HTR-8/SVneo (cell line): Measurements from ENCODE around the gene VPS13A.

Source experiments
- DNase-seq: peaks from one replicate; pipeline ENCODE4 v3.0.0; 2011; ENCODE audit warnings: low spot score, mixed read lengths; ENCODE audit not compliant: insufficient read length
- FAIRE-seq: peaks from 2 replicates; lab custom pipeline; 2011; peaks lifted over from hg19 to GRCh38; lab: Jason Lieb, UNC

Gene VPS13A

DNA sequence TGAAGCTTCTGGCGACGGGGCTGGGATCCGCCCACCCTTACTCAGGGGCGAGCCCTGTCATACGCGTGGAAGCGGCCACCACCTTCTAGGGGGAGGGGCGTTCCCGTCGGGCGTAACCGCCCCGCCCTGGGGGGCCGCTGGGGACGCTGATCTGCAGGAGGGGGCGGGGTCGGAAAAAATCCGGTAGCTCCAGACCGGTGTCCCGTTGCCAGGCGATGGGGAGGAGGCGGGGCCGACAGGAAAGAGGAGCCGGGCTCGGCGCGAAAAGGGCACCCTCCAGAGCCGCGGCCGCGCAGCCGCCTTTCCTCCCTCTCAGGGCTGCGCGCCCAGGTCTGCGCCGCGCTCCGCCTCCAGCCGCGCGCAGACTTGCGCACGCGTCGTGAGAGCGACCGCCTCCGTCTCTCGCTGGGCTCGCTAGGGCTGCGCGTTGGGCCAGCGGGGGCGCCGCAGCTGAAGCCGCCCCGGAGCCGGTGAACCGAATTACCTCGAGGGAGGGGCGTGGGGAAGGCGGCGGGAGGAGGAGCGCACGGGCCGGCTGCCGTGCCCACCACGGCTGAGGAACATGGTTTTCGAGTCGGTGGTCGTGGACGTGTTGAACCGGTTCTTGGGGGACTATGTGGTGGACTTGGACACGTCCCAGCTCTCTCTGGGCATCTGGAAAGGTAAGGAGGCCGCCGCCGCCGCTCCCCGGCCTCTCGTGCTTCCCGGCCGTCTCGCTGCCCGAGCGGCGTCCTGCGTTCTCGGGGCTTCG lies at the start of gene VPS13A:
Gene VPS13A, plus strand, starts transcription at position 392 of the 751 bp plus-strand sequence. Its CDS starts 171 bp downstream, at position 563.
- FAIRE-seq, result peak; percentile 95

GRCh38 chr9:77128125-77128789 lies 49.1 kb upstream of the VPS13A start:
- FAIRE-seq (no peak), DNase-seq (no peak)

More for the DNA sequence above, at the start of gene VPS13A:
- peak; percentile 89 for DNase-seq

GRCh38 chr9:77131399-77131798 lies 45.9 kb upstream of the VPS13A start:
- FAIRE-seq, result no peak
- DNase-seq, result no peak

- DNase-seq (no peak), FAIRE-seq (no peak)
Measured at GRCh38 chr9:77133011-77133410, 44.3 kb upstream of the VPS13A start.

GRCh38 chr9:77142366-77142765 lies 35.0 kb upstream of the VPS13A start:
- DNase-seq, result no peak

GRCh38 chr9:77149879-77150278 lies 27.5 kb upstream of the VPS13A start:
- FAIRE-seq, result no peak

More at GRCh38 chr9:77142366-77142765, 35.0 kb upstream of the VPS13A start:
- no peak for FAIRE-seq

GRCh38 chr9:77152289-77152688 lies 25.0 kb upstream of the VPS13A start:
- DNase-seq, result no peak
- FAIRE-seq, result no peak

More at GRCh38 chr9:77149879-77150278, 27.5 kb upstream of the VPS13A start:
- DNase-seq, result no peak

GRCh38 chr9:77156646-77157371 lies 20.5 kb upstream of the VPS13A start:
- DNase-seq, result no peak
- no peak for FAIRE-seq

- FAIRE-seq, result no peak
- DNase-seq, result peak; percentile 50
Measured at GRCh38 chr9:77158772-77159513, 18.4 kb upstream of the VPS13A start.

- FAIRE-seq (no peak), DNase-seq (no peak)
Measured at GRCh38 chr9:77161191-77161590, 16.1 kb upstream of the VPS13A start.

DNA sequence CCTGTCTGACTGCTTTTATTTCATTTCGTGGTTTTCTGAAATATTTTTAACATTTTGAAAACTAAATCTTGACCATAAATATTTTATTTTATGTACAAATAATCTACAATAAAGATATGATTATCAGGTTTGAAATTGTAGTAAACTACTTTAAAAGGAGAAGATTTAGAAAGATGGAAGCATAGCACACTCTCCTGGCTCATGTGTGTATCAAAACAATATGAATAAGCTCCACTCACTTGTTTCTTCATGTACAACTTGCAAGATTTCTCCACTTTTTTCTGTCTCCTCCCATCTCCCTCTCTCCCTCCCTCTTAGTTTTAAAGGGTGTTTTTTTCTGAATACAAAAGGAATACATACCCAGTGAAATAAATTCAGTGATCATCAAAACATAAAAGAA lies 15.4 kb upstream of the VPS13A start:
- FAIRE-seq (no peak), DNase-seq (no peak)

DNA sequence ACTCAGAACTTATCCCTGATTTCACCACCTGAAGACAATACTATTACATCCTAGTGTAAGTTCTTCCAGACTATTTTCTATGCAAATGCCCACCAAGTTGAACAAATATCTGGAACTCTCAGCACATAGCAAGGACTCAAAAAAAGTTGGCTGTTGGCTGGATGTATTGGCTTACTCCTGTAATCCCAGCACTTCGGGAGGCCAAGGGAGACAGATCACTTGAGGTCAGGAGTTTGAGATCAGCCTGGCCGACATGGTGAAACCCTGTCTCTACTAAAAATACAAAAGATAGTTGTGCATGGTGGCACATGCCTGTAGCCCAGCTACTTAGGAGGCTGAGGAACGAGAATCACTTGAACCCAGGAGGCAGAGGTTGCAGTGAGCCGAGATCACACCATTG lies 15.0 kb upstream of the VPS13A start:
- DNase-seq (no peak), FAIRE-seq (no peak)

DNA sequence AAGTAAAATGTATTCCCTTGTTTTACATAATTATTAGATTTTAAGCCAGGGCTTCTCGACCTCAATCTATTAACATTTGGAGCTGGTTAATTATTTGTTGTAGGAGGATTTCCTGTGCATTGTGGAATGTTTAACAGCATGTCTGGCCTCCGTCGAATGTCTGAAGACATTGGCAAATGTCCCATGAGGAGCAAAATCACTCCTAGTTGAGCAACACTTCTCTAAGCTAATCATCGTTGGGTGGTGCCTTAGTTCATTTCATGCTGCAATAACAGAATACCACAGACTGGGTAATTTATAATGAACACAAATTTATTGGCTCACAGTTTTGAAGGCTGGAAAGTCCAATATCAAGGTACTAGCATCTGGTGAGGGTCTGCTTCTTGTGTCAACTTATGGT lies 13.4 kb upstream of the VPS13A start:
- FAIRE-seq, result no peak
- no peak for DNase-seq

DNA sequence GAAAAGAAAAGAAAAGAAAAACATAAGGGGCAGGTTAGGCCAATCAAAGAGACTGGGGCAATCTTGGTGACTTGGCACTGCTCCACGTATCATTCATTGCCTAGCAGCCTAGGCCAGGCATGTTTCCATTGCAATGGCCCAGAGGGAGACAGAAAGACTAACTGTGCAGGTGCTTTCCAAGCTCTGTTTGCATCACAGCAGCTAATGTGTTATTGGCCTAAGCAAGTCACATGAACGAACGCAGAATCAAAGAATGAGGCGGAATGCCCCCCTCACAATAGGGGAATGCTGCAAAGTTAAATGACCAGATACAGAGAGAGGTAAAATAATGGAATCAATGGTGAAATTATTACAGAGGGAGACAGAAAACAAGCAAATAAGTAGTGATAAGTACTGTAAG lies 11.1 kb upstream of the VPS13A start:
- no peak for FAIRE-seq
- DNase-seq, result no peak

DNA sequence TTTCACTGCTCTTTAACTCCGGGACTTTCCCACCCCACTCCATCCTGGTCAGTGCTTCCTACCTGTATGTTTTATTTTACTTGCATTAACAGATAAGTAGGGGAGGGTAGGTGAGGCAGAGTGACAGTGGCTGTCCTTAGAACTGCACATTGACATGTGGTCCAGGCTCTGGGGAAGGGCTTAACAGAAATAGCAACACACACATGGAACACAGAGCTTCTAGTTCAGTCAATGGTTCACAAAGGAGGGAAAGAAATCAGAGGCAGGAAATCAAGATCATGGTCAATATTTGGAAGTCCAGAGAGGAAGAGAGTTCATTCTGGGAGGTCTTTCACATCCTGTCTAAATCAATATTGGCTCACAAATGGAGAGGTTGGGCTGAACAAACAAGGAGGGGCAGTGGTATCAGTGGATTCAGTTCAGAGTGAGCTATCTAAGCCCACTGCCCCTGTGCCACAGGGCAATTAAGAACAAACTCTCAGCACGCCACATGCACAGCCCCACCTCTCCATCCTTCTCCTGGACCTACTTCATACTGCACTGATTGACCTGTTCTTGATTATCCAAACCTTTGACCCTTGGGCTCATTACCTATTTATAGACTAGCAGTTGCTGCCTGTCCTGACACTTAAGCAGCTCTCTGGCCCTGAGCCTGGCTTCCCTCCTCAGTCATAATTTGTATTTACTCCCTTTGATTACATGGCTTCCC lies 6.2 kb upstream of the VPS13A start:
- no peak for FAIRE-seq
- DNase-seq, result no peak

DNA sequence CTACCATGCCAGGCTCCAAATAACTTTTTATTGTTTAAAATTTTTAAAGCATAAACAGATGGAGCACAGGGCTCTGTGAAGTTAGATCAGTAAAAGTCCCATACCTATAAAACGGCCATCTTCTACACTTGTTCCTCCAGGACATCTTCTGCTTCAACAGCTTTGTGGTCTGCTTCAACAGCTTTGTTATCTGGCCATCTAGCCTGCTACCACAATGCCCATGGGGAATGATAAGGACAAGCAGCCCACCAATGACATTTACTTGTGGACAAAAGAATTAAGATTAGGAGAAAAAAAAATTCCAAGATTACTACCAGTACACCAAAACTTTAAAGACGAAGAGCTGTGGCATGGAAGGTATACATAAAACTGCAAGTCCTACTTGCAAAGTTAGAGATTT lies 2.2 kb upstream of the VPS13A start:
- FAIRE-seq, result no peak
- no peak for DNase-seq

DNA sequence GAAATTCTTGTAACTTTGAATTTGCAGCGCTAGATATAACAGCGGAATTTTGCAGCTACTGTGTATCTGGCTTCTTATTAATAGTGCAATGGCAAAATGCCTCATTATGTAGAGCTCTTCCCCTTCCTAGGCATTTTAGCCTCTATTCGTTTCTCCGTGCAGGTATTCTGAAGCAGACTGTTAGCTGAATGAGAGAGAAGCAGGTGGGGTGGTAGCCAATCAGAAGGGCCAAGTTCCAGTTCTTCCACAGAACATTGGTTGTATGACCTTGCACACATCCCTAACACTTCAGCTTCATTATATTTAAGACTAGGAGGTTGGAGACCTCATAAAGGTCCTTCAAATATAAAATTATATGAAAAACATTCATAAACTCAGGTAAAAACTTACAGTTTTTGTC lies 1.2 kb upstream of the VPS13A start:
- FAIRE-seq, result no peak
- DNase-seq, result no peak

- FAIRE-seq (no peak), DNase-seq (no peak)
Measured at GRCh38 chr9:77176686-77177142, 620 bp upstream of the VPS13A start.

- FAIRE-seq, result no peak
- DNase-seq, result no peak
Measured at GRCh38 chr9:77177894-77178794, 810 bp downstream of the VPS13A start.
